ENCODE data around the gene TULP4.

- TF ChIP-seq CTCF (IDR thresholded peaks at IDR 0.05) (no peak), RCOR1 (IDR thresholded peaks at IDR 0.05; ENCODE audit: low read depth, low read length) (no peak)
These were observed 184.4 kb downstream of the TULP4 start for GRCh38 chr6:158496700-158497099.
